ENCODE measurements around the gene KRTAP5-1.
"Not testable (repeated sequence)": the region's sequence is repeated elsewhere in the genome, so short reads cannot be mapped to it uniquely, and the experiment has no call there.

Gene KRTAP5-1

GRCh38 chr11:1601663-1602062, 16.6 kb upstream of the KRTAP5-1 start:
- not testable (repeated sequence) for DNase-seq (ENCODE audit: low read depth in 2 of 2)

DNA sequence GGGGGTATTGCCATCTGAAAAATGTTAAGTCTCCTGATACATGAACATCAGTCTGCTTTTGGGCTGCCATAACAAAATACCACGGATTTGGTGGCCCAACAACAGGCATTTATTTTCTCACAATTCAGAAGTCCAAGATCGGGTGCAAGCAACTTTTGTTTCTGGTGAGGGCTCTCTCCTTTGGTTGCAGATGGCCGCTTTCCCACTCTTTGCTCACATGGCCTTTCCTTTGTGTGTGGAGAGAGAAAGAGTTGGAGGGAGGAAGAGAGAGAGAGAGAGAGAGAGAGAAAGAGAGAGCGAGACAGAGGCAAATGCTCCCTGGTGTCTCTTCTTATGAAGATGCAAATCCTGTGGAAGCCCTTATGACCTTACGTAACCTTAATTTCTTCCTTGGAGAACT, 15.5 kb upstream of the KRTAP5-1 start:
- DNase-seq (ENCODE audit: low read depth in 2 of 2): no peak

DNA sequence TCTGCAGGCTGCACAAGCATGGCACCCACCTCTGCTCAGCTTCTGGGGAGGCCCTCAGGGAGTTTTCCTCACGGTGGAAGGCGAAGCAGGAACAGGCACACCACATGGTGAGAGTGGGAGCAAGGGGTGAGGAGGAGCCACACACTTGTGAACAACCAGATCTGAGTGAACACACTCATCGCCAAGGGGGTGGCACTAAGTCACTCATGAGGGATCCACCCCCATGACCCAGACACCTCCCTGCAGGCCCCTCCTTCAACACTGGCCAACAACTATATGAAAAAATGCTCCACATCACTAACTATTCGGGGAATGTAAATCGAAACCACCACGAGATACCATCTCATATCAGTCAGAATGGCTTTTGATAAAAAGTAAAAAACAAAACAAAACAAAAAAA, 13.7 kb upstream of the KRTAP5-1 start:
- DNase-seq (ENCODE audit: low read depth in 2 of 2): no peak

- not testable (repeated sequence) for DNase-seq (ENCODE audit: low read depth in 2 of 2)
These were observed 13.3 kb upstream of the KRTAP5-1 start for GRCh38 chr11:1598406-1598805.

DNA sequence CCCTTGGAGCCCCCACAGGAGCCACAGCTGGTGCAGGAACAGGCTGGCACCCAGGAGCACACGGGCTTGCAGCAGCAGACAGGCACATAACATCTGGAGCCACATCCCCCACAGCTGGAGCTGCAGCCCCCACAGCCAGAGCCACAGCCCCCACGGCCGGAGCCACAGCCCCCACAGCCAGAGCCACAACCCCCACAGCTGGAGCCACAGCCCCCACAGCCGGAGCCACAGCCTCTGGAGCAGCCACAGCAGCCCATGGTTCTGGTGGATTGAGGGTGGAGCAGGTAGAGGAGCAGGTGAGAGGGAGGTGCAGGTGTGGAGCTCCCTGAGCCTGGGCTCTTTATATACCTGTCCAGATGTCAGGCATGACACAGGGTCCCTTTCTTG, 12.9 kb upstream of the KRTAP5-1 start, which contains the start of gene KRTAP5-2:
Gene KRTAP5-2, minus strand, starts transcription at position 301 of the 387 bp plus-strand sequence. Its CDS starts 44 bp downstream, at position 257.
- no peak for DNase-seq (ENCODE audit: low read depth in 2 of 2)

DNA sequence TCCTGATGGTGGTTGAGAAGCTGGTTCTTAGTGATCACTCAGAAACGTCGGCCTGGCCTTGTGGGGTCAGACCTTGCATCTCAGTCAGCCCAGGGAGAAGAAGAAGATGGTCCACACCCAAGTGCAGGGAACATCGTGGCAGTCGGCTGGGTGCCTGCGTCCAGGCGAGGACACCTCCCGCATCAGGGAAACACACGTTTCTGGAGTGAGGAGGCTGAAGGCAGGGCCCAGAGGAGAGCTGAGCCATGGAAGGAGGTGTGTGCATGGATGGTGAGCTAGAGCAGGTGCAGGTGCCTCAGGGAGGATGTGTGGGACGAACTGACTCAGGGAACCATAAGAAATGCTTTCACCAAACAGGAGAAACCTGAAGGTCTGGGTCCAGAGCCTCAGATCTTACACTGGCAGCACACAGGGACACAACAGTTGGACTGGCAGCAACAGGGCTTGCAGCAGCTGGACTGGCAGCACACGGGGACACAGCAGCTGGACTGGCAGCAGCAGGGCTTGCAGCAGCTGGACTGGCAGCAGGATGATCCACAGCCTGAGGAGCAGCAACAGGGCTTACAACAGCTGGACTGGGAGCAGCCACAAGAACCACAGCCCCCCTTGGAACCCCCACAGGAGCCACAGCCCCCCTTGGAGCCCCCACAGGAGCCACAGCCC, 12.4 kb upstream of the KRTAP5-1 start:
- DNase-seq (ENCODE audit: low read depth in 2 of 2): no peak

DNA sequence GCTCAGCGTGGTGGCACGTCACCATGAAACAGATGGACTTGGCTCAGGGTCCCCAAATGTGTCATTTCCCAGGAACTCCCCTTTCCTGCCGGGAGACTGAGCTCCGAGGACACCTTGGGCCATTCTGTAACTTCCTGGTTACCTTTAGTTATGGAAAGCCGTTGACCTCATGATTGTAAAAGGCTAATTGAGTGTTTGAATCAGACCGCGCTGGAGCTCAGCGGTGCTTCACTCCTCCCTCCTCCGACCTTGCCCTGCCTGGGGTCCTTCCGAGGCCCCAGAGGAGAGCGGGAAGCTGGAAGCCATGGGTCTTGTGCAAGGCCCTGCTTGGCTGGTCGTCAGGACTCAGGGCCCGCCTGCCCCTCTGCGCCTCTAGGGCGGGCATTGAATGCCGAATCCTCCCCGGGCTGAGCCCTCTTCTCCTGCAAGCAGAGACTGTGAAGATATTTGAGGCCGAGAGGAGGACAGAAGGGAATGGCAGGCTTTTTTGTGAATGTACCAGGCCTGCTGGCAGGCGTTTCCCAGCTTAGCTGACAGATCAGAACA, 11.6 kb upstream of the KRTAP5-1 start:
- not testable (repeated sequence) for DNase-seq (ENCODE audit: low read depth in 2 of 2)

GRCh38 chr11:1595994-1596575, 11.0 kb upstream of the KRTAP5-1 start:
- DNase-seq (ENCODE audit: low read depth in 2 of 2): not testable (repeated sequence)

GRCh38 chr11:1592628-1593027, 7.5 kb upstream of the KRTAP5-1 start:
- DNase-seq (ENCODE audit: low read depth in 2 of 2): no peak

GRCh38 chr11:1589996-1590395, 4.9 kb upstream of the KRTAP5-1 start:
- DNase-seq (ENCODE audit: low read depth in 2 of 2): no peak

DNA sequence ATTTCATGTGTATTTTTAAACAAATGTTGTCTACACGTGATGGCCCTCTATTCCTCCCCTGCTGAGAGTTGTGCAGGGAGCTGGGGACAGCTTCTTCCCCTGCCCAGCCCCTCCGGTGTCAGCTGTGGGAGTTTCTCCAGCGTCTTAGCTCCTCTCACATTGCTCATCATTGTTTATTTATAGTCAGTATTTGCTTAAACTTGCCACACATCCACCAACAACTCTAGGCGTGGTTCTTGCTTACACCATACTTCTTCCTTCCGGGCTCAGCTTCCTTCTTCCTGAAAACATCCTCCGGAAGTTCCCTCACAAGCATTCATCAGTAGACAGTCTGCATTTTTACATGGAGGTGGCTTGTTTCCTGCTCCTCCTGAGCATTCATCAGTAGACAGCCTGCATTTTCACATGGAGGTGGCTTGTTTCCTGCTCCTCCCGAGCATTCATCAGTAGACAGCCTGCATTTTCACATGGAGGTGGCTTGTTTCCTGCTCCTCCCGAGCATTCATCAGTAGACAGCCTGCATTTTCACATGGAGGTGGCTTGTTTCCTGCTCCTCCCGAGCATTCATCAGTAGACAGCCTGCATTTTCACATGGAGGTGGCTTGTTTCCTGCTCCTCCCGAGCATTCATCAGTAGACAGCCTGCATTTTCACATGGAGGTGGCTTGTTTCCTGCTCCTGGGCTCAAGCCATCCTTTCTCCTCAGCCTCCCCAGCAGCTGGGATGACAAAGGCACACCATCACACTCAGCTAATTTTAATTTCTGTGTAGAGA, 4.3 kb upstream of the KRTAP5-1 start:
- not testable (repeated sequence) for DNase-seq (ENCODE audit: low read depth in 2 of 2)

DNA sequence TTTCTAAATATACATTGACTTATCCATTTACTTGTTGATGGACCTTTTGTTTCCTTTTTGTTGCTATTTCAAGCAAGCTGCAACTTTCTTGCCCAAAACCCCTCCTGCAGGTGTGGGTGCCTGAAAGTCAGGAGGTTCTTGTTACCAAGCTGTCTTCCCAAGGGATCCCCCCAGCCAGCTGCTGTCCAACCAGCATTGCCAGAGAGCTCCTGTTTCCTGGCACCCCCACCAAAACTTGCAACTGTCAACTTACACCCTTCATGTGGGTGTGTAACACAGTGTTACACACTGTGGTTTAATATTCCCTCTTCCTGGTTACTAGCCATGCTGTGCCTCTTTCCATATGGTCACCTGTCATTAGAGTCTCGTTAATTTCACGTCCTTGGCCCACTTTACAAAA, 1.6 kb upstream of the KRTAP5-1 start:
- DNase-seq (ENCODE audit: low read depth in 2 of 2): no peak

DNA sequence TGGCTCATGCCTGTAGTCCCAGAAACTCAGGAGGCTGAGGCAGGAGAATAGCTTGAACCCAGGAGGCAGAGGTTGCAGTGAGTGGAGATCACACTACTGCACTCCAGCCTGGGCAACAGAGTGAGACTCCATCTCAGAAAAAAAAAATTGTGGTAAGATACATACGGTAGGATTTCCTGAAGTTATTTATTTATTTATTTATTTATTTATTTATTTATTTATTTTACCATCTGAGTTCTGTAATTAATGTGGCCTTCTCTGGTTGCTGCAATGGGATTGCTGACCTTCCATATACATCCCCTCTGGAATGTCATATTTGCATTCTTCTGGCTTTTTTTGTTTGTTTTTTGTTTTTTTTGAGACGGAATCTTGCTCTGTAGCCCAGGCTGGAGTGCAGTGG, 2.2 kb downstream of the KRTAP5-1 start:
- not testable (repeated sequence) for DNase-seq (ENCODE audit: low read depth in 2 of 2)

DNA sequence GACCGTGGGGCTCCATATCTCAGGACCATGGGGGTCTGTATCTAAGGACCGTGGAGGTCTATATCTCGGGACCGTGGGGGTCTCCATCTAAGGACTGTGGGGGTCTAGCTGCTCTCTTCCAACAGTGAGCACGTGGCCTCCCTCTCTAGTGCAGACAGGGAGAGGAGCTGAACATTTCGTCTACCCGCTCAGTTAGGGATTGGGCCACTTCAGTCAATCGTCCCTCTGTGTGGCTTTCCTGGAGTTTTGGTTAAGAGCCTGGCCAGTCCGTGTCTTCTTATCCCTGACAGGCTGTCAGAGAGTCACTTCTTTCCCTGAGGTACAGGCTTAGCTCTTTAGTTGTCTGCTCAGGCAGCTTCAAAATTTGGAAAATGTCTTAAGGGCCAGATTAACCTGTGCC, 3.1 kb downstream of the KRTAP5-1 start:
- no peak for DNase-seq (ENCODE audit: low read depth in 2 of 2)

GRCh38 chr11:1576825-1577224, 8.3 kb downstream of the KRTAP5-1 start:
- no peak for DNase-seq (ENCODE audit: low read depth in 2 of 2)

DNA sequence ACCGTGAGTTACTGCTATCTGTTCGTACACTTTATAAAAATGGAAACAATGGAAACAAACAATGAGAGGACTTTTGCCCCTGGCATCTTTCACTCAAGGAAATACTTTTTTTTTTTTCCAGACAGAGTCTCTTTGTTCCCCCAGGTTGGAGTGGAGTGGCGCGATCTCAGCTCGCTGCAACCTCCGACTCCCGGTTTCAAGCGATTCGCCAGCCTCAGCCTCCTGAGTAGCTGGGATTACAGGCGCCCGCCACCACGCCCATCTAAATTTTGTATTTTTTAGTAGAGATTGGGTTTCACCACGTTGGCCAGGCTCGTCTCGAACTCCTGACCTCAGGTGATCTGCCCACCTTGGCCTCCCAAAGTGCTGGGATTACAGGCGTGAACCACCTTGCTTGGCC, 9.3 kb downstream of the KRTAP5-1 start:
- not testable (repeated sequence) for DNase-seq (ENCODE audit: low read depth in 2 of 2)

- no peak for DNase-seq (ENCODE audit: low read depth in 2 of 2)
These were observed 10.2 kb downstream of the KRTAP5-1 start for GRCh38 chr11:1574933-1575242.

DNA sequence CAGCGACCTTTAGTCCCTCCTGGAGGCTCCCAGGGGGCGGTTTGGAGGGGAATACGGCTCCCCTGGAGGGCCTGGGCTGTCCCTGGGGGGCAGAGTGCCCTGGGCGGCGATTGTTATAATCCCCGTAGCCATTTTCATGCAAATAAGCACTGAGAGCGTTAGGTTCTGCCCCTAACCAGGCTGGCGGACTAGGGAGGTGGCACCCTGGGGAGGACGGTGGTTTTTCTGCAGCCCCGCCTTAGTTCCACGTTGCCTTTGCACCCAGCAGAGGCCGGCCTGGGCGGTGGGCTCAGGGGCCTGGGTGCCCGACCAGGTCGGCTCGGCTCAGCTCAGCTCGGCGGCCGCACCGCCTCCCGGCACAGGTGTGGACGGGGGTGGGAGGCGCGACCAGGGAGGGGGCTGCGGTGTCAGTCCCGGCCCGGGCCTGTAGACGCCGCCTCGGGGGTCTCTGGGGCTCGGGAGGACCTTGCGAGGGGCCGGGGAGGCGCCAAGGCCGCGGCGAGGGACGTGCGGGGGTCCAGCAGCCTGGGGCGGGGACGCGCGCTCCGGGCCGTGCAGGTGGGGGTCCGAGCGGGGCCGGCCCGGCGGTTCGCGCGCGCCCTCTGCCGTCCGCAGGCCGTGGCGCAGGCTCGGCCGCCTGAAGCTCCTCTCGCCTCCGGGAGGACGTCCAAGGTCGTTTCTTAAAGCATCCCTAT, 10.7 kb downstream of the KRTAP5-1 start:
- peak in 1 of 2 donors; percentile 39 for DNase-seq (ENCODE audit: low read depth in 2 of 2)

- DNase-seq (ENCODE audit: low read depth in 2 of 2): no peak
These were observed 11.2 kb downstream of the KRTAP5-1 start for GRCh38 chr11:1573903-1574237.

GRCh38 chr11:1573077-1573902, 11.8 kb downstream of the KRTAP5-1 start:
- no peak for DNase-seq (ENCODE audit: low read depth in 2 of 2)
